GM19328 (cell line): ENCODE results near the gene EMP3.
"Not testable (repeated sequence)": the region's sequence is repeated elsewhere in the genome, so short reads cannot be mapped to it uniquely, and the experiment has no call there.

Experiments
- ATAC-seq: cut with Tn5 transposase; IDR thresholded peaks from one replicate; pipeline ENCODE4 v1.9.1; 2021; ENCODE audit warnings: mild to moderate bottlenecking, moderate library complexity; ENCODE audit not compliant: unreplicated experiment

EMP3 gene, protein sequence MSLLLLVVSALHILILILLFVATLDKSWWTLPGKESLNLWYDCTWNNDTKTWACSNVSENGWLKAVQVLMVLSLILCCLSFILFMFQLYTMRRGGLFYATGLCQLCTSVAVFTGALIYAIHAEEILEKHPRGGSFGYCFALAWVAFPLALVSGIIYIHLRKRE

DNA sequence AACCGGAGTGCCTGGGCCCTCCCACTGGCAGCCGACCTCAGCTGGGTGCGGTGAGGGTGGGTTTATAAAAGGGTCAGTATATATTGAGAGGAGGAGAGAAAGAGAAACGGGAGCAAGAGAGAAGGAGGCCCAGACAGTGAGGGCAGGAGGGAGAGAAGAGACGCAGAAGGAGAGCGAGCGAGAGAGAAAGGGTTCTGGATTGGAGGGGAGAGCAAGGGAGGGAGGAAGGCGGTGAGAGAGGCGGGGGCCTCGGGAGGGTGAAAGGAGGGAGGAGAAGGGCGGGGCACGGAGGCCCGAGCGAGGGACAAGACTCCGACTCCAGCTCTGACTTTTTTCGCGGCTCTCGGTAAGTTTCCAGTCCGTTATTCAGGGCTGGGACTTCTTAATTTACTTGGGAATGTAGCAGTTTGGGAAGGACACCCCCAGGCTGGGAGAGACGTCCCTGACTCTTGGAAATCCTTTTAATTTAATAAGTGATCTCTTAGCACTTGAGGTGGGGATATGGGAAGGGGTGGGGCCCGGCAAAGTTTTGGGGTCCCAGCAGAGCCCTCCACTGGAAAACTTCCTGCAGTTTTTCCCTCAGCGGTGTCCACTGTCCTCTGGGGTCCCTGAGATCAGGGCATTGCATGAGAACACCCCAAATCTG is at the start of gene EMP3:
TSS of gene EMP3 (plus strand) at position 288 of the 646 bp plus-strand sequence. CDS start 1,293 bp downstream, outside the sequence.
- ATAC-seq, result no peak

DNA sequence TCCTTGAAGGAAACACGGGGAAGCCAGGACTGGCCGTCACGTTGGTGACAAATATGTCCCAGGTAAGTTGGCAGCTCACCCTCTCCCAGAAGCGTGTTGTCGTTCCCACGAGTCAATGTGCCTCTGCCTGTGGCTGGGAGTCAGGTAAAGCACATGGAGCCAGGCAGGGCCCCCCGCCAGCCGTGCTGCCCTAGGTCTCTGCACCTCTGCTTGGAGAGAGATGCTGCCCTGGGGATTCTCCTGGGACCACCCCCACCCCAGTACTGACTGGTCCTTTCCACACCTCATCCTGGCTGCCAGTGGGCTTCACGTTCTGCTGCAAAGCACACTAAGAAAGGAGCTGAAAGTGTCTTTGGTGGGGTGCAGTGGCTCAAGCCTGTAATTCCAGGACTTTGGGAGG is 45.6 kb upstream of the EMP3 start:
- ATAC-seq, result no peak

DNA sequence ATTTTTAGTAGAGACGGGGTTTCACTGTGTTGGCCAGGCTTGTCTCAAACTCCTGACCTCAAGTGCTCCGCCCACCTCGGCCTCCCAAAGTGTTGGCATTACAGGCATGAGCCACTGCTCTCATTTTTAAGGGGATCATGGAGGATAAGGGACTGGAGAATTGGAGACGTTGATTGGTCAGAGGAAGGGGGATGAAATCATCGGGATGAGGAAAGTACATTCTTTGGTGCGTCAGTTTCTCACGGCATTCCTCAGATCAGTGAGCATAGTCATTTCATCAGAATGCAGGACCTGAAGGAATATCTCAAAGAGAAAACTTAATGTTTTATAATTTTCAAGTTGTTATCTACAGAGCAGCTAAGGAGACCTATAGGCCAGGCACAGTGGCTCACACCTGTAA is 41.4 kb upstream of the EMP3 start:
- ATAC-seq, result no peak

DNA sequence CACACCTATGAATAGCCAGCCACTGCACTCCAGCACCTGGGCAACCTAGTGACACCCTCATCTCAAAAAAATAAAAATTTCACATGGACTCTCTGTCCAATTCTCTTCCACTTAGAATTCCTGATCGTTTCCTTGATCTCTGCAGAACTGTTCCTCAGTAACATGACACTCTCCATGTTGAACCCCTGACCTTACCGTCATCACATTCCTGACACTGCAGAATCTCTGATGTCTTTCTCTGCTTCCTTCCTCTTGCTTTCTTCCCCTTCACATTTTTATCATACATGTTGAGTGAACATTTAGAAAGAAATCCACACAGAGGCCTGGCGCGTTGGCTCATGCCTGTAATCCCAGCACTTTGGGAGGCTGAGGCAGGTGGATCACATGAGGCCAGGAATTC is 40.5 kb upstream of the EMP3 start:
- ATAC-seq, result no peak

DNA sequence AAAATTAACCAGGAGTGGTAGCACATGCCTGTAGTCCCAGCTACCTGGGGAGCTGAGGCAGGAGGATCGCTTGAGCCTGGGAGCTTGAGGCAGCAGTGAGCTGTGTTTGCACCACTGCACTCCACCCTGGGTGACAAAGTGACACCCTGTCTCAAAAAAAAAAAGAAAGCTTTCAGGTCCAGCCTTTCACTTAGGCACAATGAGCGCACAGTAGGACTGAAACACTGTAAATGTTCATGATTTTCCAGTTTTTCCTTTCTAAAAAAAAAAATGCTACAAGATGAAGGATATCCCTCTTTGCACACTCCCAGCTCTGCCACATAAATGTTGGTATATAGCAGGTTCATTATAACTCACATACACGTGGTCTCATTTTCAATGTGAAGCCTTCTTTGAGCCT is 37.6 kb upstream of the EMP3 start:
- ATAC-seq, result no peak

DNA sequence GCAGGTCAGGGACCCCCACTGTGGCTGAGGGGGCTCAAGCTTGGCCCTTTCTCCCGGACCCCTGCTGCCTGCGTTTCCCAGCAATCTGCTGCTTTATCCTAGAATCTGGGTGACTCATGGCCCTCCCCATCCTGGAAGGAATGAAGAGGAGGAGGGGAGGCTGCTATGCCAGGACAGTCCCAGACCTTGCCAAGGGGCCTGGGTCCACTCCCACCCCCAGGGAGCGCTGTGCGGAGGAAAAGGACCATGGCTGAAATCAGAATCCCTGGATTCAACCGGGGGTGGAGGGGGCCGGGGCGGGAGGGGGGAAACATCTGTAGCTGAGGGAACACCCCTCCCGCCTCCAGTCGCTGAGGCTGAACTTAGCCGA is 35.0 kb upstream of the EMP3 start:
- ATAC-seq, result no peak

DNA sequence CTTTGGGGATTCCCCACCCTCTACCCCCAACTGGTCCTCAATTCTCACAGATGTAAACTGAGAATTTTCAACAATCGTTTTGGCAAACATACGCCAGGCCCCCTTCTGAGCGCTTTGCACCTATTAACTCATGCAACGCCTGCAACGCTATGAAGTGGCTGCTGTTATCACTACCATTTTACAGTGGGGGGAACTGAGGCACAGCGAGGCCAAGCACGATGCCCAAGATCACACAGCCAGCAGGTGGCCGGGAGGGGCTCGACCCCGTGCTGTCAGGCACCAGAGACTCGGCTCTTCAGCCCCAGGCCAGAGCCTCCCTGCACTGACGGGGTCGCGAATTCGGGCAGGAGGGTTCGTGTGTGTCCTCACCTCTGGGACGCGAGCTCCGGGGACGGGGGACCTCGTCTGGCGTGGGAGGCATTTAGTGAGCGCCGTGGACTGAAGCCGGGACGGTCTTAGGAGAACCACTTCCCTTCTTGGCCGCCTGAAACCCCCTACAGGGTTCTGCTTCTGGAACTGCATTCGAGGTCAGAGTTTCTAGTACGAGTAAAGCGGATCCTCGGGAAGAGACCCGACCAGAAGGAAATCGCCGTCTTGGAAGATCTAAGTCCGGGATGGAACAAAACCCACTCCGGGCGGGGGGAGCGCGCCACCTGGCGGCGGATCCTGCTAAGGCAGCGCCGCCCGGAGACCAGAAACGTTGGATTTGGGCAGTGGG is 34.4 kb upstream of the EMP3 start:
- no peak for ATAC-seq

DNA sequence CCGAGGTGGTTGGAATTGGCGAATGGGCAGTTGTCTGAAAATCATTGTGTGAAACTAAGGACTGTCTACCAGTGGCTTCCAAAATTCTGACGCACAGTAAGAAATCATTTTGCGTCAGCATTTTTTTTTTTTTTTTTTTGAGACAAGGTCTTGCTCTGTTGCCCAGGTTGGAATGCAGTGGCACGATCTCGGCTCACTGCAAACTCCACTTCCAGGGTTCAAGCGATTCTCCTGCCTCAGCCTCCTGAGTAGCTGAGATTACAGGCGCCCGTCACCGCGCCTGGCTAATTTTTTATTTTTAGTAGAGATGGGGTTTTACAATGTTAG is 33.9 kb upstream of the EMP3 start:
- ATAC-seq, result not testable (repeated sequence)

DNA sequence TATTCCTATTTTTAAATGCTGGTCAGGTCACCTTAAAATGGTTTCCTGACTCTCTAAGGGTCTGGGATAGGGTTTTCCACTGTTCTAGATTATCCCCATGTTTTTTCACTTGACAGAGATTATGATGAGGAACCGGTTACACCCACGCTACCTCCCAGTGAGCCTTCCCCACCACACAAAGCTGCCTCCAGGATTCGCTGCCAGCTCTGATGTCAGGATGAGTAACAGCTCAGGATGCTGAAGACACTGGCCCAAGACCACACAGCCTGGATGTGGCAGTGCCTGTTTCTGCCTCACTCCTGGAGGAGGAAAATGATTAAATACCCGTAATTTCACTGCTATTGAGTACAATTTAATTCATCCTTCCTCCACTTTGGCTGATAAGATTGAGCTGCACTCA is 32.6 kb upstream of the EMP3 start:
- no peak for ATAC-seq

DNA sequence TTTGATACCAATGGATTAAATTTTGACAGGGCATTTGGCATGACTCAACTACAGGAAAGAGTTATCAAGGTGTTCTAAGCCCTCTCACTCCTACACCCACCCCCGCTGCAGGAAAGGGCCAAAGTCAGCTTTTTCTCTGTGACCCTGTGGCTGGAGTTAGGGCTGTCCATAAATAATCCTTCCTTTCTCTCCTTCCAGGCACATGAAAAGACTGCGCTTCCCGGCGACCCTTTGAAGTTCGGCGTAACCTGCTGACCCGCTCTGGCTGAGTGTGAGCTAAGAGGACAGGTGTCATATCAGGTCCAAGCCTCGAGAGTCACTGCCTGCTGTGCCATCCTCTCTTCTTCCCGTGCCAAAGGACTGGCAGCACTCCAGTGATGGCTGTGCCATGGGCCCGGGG is 29.9 kb upstream of the EMP3 start:
- no peak for ATAC-seq

DNA sequence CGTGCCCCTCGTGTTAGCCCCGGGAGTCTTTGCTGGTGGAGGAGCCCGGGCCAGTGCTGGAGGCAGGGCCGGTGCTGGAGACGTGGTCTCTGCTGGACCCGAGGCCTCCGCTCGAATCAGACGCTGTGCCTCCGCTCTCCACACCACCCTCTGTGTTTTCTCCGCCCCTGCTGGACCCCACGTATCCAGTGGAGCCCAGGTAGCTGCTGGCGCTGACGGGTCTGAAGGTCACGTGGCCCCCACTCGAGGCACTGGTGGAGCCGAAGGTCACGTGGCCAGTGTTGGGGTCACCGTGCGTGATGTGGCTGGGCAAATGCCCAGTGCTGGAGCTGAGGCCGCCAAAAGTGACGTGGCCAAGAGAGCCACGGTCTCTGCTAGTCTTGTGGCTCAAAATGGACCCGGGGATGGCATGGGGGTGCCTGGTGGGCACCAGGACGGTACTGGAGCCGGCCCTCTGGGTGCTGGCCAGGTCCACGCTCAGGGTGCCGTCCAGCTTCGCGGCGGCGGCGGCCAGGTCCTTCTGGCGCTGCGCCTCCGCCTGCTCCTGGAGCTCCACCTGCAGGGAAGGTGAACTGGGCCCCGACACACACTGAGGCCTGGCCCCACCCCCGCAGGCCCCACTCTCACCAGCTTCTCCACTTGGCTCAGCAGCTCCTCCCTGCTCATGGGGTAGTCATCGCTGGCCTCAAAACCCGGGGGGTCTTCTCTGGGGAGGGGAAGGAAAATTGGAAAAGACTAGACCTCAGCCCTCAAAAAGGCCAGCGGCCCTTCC is 28.2 kb upstream of the EMP3 start:
- ATAC-seq, result no peak

DNA sequence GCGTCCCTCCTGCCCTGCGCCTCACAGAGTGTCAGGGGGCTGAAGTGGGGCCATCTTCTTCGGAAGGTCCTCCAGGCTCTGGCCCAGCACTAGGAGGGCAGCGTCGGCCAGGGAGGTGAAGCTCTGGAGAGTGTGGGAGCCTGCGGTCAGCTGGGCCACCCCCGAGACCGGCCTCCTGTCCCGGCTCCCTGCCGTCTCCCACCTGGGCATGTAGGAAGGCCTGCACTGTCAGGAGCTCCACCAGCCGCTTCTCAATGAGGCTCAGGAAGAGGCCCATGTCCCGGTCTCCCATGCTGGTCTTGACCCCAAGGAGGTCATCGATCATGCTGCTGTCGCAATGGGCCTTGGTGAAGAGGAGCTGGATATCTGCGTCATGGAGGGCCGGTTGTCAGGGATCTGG is 27.4 kb upstream of the EMP3 start:
- ATAC-seq, result no peak

DNA sequence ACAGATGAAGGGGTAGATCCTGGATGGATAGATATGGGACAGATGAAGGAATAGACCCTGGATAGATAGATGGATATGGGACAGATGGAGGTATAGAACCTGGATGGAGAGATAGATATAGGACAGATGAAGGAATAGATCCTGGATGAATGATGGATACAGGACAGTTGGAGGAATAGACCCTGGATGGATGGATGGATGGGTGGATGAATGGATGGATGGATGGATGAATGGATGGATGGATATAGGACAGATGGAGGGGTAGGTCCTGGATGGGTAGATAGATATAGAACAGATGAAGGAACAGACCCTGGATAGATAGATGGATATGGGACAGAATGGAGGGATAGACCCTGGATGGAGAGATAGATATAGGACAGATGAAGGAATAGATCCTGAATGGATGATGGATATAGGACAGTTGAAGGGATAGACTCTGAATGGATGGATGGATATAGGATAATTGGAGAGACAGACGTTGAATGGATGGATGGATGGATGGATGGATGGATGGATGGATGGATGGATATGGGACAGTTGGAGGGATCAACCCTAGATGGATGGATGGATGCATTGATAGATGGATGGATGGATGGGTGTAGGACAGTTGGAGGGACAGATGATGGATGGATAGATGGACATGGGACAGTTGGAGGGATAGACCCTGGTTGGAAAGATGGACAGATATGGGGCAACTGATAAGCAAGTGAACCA is 23.3 kb upstream of the EMP3 start:
- no peak for ATAC-seq

DNA sequence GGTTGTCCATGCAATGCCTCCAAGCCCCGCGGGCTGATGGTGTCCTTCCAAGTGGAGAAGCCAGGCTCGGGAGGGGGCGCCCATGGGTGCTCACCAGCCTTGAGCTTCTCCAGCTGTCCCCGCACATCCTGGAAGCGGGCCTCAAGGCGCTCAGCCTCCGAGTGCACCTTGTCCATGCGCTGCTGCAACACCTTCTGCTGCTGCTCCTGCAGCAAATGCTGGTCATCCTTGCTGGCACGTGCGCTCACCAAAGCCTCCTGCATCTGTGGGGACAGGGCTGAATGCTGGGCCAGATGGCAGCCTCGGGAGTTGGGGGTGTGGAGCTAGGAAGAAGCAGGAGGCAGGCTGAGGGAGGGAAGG is 22.8 kb upstream of the EMP3 start:
- ATAC-seq, result no peak

DNA sequence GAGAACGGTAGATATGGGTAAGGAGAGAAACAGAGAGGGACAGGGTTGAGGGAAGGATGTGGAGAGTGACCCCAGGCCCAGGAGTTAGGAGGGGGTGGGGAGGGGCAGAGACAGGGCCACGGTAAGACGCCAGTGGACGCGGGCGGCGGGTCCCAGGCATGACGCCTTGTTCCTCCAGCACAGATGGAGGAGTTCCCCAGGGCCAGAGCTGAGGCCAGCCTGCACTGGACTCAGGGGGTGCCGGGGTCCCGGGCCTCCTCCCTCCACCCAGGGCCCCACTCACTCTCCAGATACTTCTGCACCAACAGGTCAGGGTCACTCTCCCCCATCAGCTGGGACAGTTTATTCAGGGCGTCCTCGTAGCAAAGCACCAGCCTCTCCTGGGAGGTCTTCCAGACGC is 22.0 kb upstream of the EMP3 start:
- no peak for ATAC-seq

DNA sequence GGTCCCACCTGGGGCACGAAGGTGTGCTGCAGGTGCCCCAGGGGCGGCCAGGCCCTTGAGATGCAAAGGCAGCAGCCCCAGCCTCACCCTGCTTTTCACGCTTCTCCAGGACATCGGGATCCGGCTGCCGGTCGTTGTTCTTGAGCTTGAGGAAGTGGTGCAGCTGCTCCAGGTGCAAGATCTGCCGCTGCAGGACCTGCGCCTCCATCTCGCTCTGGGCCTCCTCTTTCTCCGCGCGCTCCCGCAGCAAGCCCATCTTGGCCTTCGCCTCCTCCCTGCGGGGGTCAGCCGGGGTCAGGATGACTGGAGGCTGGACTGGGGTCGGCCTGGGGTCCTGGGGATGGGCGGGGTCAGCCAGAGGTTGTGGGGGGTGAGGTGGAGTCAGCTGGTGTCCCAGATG is 21.5 kb upstream of the EMP3 start:
- no peak for ATAC-seq

DNA sequence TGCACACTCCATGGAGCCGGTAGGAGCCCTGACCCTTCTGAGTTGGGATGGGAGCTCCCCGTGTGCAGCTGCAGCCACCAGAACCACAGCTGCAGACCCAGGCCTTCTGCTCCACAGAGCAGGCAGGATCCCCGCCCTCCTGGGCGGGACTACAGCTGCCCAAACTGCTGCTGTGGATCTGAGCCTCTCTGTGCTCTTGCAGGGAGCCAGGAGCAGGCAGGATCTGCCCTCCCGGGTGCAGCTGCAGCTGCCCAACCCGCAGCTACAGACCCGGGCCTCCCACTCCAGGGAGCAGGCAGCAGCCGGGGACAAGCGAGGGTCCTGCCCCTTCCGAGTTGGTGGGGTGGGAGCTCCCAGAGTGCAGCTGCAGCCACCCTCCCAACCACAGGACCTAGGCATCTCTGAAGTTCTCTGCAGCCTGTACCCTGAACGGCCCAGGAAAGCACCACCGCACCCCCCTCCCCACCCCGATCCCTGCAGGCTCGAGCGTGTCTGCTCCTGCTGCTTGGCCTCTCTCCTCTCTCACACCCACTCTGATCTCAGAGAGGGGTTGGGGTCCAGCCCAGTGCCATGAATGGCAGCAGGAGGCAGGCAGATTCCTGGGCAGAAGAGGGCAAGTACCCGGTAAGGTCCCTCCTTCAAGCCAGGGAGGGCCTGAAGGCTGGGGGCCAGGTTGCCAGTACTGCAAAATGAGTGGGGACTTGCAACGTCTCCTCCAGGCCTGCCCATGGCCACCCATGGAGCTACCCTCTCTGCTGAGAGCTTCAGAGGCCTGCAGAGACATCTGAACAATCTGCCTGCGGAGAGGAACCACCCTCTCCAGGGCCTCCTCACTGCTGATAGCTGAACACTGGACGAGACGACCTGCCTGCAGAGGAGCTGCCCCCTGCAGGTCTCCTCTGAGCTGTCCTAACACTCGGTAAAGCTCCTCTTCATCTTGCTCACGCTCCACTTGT is 16.4 kb upstream of the EMP3 start:
- ATAC-seq, result no peak

DNA sequence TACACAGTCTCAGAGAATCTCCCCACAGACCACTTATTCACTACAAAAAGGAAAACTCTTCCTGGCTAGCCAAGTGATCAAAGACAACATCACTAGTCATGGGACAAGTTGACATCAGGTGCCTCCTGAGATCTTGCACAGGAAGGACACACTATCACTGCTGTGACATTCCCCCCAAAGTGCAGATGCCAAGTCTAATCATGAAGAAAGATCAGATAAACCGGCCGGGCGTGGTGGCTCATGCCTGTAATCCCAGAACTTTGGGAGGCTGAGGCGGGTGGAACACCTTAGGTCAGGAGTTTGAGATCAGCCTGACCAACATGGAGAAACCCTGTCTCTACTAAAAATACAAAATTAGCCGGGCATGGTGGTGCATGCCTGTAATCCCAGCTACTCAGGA is 15.6 kb upstream of the EMP3 start:
- not testable (repeated sequence) for ATAC-seq

DNA sequence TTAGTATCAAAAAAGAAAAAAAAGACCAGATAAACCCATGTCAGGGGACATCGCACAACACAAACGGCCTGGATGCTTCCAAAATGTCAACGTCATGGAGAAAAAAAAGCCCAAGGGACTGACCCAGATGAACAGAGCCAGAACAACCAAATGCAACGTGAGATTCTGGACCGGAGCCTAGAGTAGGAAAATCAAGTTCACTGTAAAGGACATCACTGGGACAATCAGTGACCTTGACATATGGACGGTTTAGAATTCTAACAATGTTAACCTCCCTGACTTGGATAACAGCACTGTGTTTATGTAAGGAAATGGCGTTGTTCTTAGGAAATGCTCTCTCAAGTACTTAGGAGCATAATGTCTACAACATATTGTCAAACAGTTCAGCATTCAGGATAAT is 15.1 kb upstream of the EMP3 start:
- ATAC-seq, result no peak

DNA sequence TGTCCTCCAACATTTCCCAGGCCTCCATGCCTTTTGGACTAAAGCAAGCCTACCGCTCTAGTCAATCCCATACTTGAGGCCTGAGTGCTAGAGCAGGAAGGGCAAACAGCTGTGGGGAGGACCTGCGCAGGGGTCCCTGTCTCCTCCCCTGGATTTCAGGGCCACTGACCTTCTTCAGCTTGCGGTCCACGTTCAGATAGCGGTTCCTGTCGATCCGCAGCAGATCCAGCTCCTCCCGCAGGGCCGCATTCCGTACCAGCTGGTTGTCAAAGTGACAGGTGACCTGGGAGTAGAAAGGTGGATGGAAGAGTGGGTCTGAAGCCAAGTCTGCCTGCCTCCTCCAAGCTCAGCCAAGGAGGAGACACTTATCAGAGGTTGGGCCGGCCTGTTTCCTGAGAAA is 14.0 kb upstream of the EMP3 start:
- no peak for ATAC-seq
